Measurements from ENCODE around the gene NDUFS8.

The NDUFS8 gene

DNA sequence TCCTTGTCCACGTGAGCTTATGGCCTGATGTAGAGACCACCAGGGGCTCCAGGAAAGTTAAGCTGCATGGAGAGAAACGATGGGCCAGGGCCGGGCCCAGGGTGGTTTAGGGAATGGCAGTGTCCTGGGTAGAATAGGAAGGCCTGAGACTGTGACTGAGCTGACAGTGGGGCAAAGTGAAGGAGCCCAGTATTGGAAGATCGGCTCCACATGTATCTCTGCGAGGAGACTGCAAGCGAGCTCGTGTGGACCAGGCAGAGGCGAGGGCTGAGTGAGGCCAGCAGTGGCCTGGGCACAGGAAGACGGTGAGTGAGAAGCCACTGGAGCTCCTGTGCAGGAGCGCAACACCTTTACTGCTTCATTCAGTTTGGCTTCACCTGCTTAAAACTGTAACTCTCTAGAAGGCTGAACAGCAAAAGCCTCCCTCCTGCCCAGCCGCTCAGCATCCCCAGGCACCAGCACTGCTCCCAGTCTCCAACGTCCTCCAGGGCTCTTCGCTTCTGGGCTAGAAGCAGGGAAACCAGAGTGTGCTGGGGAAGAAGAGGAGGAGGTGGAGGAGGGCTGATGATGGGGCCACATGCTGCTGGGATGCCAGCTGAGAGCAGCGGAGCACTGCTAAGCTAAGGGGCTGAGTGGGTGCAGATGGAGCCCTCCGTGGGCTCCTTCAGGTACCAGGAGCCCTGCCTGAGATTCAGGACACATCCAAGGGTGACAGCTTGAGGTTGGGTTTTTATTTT is 21.8 kb downstream of the NDUFS8 start:
- DNase-seq = no peak

- DNase-seq = no peak
These were observed 22.6 kb downstream of the NDUFS8 start for GRCh38 chr11:68053117-68053516.

- no peak for DNase-seq
These were observed 23.7 kb downstream of the NDUFS8 start for GRCh38 chr11:68053981-68054812.

GRCh38 chr11:68056317-68057285 is 26.1 kb downstream of the NDUFS8 start:
- no peak for DNase-seq

- no peak for DNase-seq
These were observed 27.3 kb downstream of the NDUFS8 start for GRCh38 chr11:68057807-68058206.

GRCh38 chr11:68061508-68061907 is 31.0 kb downstream of the NDUFS8 start:
- DNase-seq = no peak

- no peak for DNase-seq
These were observed 34.4 kb downstream of the NDUFS8 start for GRCh38 chr11:68064926-68065325.

- DNase-seq = no peak
These were observed 35.4 kb downstream of the NDUFS8 start for GRCh38 chr11:68065841-68066240.

DNA sequence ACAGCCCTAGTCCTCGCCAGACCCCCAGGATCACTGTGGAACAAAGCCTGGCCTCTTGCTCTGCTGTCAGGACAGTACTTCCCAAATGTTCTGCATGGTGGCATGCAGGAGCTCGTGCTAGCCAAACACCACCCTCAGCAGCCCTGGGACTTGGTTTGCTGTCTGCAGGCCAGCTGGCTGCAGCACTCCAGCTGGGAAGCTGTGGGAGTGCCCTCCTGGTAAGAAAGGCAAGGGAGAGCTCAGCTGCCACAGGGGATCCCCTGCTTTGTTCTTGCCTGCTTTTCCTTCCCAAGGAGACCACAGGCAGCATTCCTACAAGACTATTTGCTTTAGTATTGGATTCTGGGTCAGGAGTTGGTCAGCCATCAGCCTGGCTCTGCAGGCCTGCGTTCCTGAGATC is 36.3 kb downstream of the NDUFS8 start:
- DNase-seq = no peak

DNA sequence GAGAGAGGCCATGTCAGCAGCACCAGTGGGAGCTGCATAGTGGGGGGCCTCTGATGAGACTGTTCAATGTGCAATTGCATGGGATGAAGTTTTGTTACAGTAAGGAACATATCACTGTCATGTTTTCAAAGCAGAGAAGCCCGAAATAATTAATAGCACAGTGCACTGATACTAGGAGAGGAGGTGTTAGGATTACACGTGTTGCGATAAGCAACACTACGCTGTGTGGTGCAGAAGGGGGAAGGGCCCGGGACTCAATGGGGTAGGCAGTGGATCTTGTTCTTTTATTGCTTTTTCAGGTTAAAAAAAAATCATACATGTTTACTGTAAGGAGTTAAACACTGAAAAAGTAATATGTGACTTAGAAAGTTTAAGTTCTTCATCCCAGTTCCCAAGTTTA is 37.5 kb downstream of the NDUFS8 start:
- no peak for DNase-seq

GRCh38 chr11:68071281-68072048 is 41.0 kb downstream of the NDUFS8 start:
- DNase-seq = no peak

DNA sequence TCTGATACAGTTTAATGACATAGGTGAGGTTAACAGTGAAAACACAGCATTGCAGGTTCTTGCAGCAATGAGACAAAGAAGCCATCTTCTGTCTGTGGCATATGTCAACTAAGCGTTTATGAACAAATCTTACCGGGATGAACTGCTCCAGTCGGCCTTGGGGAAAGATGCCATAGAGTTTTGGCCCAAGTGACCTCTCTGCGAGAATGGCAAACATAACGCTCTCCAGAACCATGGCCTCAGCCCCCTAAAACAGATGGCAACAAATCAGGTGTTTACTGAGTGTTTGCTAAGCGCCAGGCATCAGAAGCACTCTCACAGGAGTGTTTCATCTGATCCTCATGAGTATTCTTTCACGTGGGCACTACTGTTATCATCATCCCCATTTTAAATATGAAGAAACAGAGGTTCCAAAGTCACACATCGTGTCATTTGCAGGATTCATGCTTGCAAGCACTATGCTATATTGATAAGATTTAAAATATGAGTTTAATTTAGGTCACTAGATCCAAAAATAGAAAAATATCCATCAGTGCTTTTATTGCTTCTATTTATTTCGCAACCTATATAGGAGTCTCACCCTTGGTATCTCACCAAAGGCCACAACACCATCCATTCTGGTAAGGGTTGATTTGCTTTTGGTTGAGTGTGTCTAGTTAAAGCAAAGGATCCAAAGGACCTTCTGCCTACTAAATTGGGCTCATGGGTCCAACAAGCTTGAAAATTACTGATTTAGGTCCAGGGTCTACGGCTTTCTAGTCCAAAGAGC is 44.3 kb downstream of the NDUFS8 start:
- DNase-seq = no peak

GRCh38 chr11:68076371-68077042 is 46.0 kb downstream of the NDUFS8 start:
- no peak for DNase-seq

GRCh38 chr11:68077617-68078582 is 47.4 kb downstream of the NDUFS8 start:
- no peak for DNase-seq

- no peak for DNase-seq
These were observed 50.4 kb downstream of the NDUFS8 start for GRCh38 chr11:68080860-68081259.

- DNase-seq = no peak
These were observed 51.2 kb downstream of the NDUFS8 start for GRCh38 chr11:68081691-68082090.

GRCh38 chr11:68082481-68082880 is 52.0 kb downstream of the NDUFS8 start:
- peak in 1 of 2 experiments; percentile 12 for DNase-seq

GRCh38 chr11:68083517-68083916 is 53.0 kb downstream of the NDUFS8 start:
- no peak for DNase-seq

All from NCI-H2081 (cell line).